ENCODE measurements around the gene LPP.

LPP gene

DNA sequence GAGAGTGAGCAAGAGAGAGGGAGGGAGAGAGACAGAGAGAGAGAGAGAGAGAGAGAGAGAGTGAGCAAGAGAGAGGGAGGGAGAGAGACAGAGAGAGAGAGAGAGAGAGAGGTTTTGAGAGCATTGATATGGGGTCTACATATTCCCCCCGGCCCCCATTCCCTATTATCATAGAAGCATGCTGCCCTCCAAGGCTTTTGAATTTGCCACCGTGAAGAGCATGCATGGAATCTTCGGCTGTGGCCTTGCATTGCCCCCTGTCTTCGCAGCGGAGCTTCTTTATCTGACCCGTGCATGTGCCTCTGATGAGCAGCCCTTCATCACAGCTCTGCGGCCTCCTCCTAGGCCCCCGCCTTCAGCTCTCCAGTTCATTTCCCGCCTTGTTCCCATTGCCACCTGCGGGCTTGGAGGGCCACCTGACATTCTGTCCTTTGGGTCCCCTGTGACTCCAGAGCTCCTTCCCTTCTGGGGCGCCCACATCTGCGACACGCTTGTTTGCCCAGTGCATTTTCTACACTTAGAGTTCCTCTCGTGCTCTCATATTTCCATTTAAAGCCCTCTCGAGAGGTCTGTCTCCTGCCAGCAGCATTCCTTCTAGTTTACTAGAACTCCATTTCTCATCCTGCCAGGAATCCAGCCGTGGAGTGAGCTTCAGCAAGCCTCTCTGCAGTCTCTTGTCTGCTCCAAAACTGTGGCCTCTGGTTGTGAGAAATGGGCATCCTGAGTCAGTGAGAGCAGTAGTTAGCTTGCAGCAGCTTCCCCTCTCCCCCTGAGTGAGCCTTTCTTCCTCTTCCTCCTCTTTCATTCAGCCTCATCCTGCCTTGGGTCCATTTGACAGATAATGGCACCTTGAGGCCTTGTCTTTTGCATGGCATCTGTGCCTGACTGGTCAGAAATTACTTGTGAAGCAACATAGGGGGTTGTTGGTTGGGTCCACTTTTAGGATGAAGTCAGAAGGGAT is 25.3 kb downstream of the LPP start:
- Histone ChIP-seq H3K9me3 (ENCODE audit: control insufficient read depth, insufficient read depth, low read length) (no peaks in the 10 kb centered on the region), H3K4me2 (ENCODE audit: low read length) (peak overlapping the region; percentile 70), H3K27me3 (ENCODE audit: control insufficient read depth, low read length) (no peaks in the 10 kb centered on the region), H3K27ac (ENCODE audit: low read depth, low read length) (peak overlapping the region; percentile 71), H3K79me2 (ENCODE audit: control insufficient read depth, low read length) (peaks cover 3% of the 10 kb centered on the region; the same call in 1 of the 2 replicates), H3F3A (ENCODE audit: control insufficient read depth, insufficient read depth) (0 out of 2 replicates have a peak, but pooled peaks cover 7% of the 10 kb centered on the region), H3K36me3 (ENCODE audit: control insufficient read depth, low read length) (no peaks in the 10 kb centered on the region), H3K4me3 (ENCODE audit: low read length) (peak overlapping the region; percentile 46), H4K20me1 (ENCODE audit: control insufficient read depth, insufficient read depth, low read depth, low read length) (no peaks in the 10 kb centered on the region), H3K4me1 (ENCODE audit: control insufficient read depth, low read length) (peaks cover 80% of the 10 kb centered on the region), H3K9me2 (replicated peaks; ENCODE audit: control insufficient read depth, low read length) (no peaks in the 10 kb centered on the region)
- no peak for TF ChIP-seq EZH2phosphoT487 (IDR thresholded peaks at IDR 0.05; ENCODE audit: borderline replicate concordance, low read length)
- TF ChIP-seq, protein P1, sequence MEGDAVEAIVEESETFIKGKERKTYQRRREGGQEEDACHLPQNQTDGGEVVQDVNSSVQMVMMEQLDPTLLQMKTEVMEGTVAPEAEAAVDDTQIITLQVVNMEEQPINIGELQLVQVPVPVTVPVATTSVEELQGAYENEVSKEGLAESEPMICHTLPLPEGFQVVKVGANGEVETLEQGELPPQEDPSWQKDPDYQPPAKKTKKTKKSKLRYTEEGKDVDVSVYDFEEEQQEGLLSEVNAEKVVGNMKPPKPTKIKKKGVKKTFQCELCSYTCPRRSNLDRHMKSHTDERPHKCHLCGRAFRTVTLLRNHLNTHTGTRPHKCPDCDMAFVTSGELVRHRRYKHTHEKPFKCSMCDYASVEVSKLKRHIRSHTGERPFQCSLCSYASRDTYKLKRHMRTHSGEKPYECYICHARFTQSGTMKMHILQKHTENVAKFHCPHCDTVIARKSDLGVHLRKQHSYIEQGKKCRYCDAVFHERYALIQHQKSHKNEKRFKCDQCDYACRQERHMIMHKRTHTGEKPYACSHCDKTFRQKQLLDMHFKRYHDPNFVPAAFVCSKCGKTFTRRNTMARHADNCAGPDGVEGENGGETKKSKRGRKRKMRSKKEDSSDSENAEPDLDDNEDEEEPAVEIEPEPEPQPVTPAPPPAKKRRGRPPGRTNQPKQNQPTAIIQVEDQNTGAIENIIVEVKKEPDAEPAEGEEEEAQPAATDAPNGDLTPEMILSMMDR (IDR thresholded peaks at IDR 0.05; ENCODE audit: low read depth, low read length, poor library complexity, severe bottlenecking), result no peak

DNA sequence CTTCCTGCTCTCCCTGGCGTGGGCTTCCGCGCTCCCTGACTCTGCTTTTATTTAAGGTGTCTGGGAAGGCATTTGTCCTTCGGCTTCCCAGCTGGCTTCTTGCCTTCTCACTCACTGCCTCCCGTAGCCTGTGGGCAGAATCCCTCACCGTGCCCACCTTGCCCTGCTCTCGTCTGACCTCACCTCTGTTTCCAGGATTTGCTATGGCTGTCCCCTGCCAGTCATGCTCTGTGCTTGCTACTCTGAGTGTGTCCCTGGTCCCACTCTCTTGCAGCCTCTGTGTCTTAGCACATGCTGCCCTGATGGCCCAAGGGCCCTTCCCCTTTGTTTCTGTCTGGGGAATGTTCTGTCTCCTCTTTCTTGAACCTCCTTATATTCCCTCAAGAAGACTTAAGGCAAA is 26.2 kb downstream of the LPP start:
- Histone ChIP-seq H3K36me3 (ENCODE audit: control insufficient read depth, low read length) (no peaks in the 10 kb centered on the region), H3K9me3 (ENCODE audit: control insufficient read depth, insufficient read depth, low read length) (no peaks in the 10 kb centered on the region), H3K79me2 (ENCODE audit: control insufficient read depth, low read length) (peaks cover 3% of the 10 kb centered on the region; the same call in 1 of the 2 replicates), H3K4me3 (ENCODE audit: low read length) (peak overlapping the region; percentile 46; the same call in 1 of the 2 replicates), H3K9me2 (replicated peaks; ENCODE audit: control insufficient read depth, low read length) (no peaks in the 10 kb centered on the region), H3K27ac (ENCODE audit: low read depth, low read length) (peak overlapping the region; percentile 71), H4K20me1 (ENCODE audit: control insufficient read depth, insufficient read depth, low read depth, low read length) (no peaks in the 10 kb centered on the region), H3K27me3 (ENCODE audit: control insufficient read depth, low read length) (no peaks in the 10 kb centered on the region), H3K4me2 (ENCODE audit: low read length) (peak overlapping the region; percentile 70), H3F3A (ENCODE audit: control insufficient read depth, insufficient read depth) (0 out of 2 replicates have a peak, but pooled peaks cover 7% of the 10 kb centered on the region), H3K4me1 (ENCODE audit: control insufficient read depth, low read length) (peaks cover 71% of the 10 kb centered on the region)
- TF ChIP-seq, protein P1 (IDR thresholded peaks at IDR 0.05; ENCODE audit: low read depth, low read length, poor library complexity, severe bottlenecking), result no peak
- TF ChIP-seq EZH2phosphoT487 (IDR thresholded peaks at IDR 0.05; ENCODE audit: borderline replicate concordance, low read length), result no peak

DNA sequence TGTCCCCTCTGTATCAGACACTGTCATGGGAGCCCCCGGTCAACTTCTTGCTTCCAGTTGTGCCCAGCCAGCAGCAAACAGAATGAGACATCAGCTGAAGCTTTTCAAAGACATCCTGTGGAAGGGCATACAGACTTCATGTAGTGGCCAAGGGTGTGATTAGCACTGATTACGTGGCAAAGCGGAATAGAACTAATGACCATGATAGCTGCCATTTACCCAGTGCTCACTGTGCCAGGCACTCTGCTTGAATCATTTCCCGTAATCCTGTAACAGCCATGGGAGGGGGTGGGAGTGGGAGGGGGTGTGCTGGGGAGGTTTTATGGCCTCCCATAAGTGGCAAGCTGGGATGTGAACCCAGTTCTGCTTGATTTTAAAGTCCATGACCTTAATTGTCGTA is 29.5 kb downstream of the LPP start:
- Histone ChIP-seq H3K27me3 (ENCODE audit: control insufficient read depth, low read length) (no peaks in the 10 kb centered on the region), H3K36me3 (ENCODE audit: control insufficient read depth, low read length) (no peaks in the 10 kb centered on the region; the same call in 1 of the 2 replicates), H4K20me1 (ENCODE audit: control insufficient read depth, insufficient read depth, low read depth, low read length) (no peaks in the 10 kb centered on the region), H3K4me1 (ENCODE audit: control insufficient read depth, low read length) (peaks cover 55% of the 10 kb centered on the region), H3K9me2 (replicated peaks; ENCODE audit: control insufficient read depth, low read length) (no peaks in the 10 kb centered on the region), H3K4me2 (ENCODE audit: low read length) (no peak overlapping the region), H3F3A (ENCODE audit: control insufficient read depth, insufficient read depth) (peaks cover 10% of the 10 kb centered on the region; the same call in 1 of the 2 replicates), H3K27ac (ENCODE audit: low read depth, low read length) (no peak overlapping the region), H3K9me3 (ENCODE audit: control insufficient read depth, insufficient read depth, low read length) (no peaks in the 10 kb centered on the region), H3K79me2 (ENCODE audit: control insufficient read depth, low read length) (peaks cover 3% of the 10 kb centered on the region; the same call in 1 of the 2 replicates), H3K4me3 (ENCODE audit: low read length) (no peak overlapping the region)
- TF ChIP-seq, protein P1 (IDR thresholded peaks at IDR 0.05; ENCODE audit: low read depth, low read length, poor library complexity, severe bottlenecking), result no peak
- TF ChIP-seq EZH2phosphoT487 (IDR thresholded peaks at IDR 0.05; ENCODE audit: borderline replicate concordance, low read length), result no peak
